GM12878 (cell line): ENCODE results near the gene COPE. TPM values are rescaled to one million over a fixed set of nuclear protein-coding genes. Genes with fewer than 3 reads are reported as not detected.
A peak's percentile ranks its signal among the peaks of the same experiment; 100 is the strongest.

Experiments used
- BHLHE40 ChIP-seq, 2 experiments: fragments of 450-650 bp in 1 of 2; IDR thresholded peaks; 2 replicates each; pipeline ENCODE4 v1.6.1; 2011 to 2017; ENCODE audit warnings: low read depth in 2 of 2, borderline replicate concordance in 1 of 2, improper control_type of control experiment in 1 of 2, low read length in 1 of 2, mild to moderate bottlenecking in 1 of 2
- CHD2 ChIP-seq: IDR thresholded peaks from 2 replicates; pipeline ENCODE4 v1.6.1; 2011; ENCODE audit warnings: low read depth, low read length, improper control_type of control experiment, borderline replicate concordance
- DPF2 ChIP-seq: fragments of 450-650 bp; IDR thresholded peaks from 2 replicates; pipeline ENCODE4 v1.6.1; 2017; ENCODE audit warnings: mild to moderate bottlenecking
- GATAD2B ChIP-seq: fragments of 450-650 bp; conservative IDR thresholded peaks from 2 replicates; pipeline ENCODE4 v1.6.1; 2017; ENCODE audit warnings: low read depth, mild to moderate bottlenecking, moderate library complexity
- POLR2A ChIP-seq: IDR thresholded peaks from 2 replicates; pipeline ENCODE4 v1.6.1; 2011; ENCODE audit warnings: low read depth, mild to moderate bottlenecking, low read length
- RAD21 ChIP-seq: IDR thresholded peaks from 2 replicates; pipeline ENCODE4 v1.6.1; 2011; ENCODE audit warnings: mild to moderate bottlenecking, low read depth, low read length, moderate library complexity; ENCODE audit not compliant: insufficient read depth
- RB1 ChIP-seq: fragments of 450-650 bp; formaldehyde crosslinking; IDR thresholded peaks from 2 replicates; pipeline ENCODE4 v1.6.1; 2017; ENCODE audit warnings: mild to moderate bottlenecking, borderline replicate concordance
- ZNF592 ChIP-seq: fragments of 450-650 bp; IDR thresholded peaks from 2 replicates; pipeline ENCODE4 v1.6.1; 2017; ENCODE audit warnings: mild to moderate bottlenecking, moderate library complexity
- ZZZ3 ChIP-seq: IDR thresholded peaks from 2 replicates; pipeline ENCODE4 v1.6.1; 2011; ENCODE audit warnings: low read depth; ENCODE audit not compliant: control insufficient read depth, insufficient read length
- polyA plus RNA-seq, 11 experiments: library from polyadenylated mRNA; depleted of rRNA in 4 of 11; unstranded in 6 of 11; stranded (reverse) in 5 of 11; fragments of >200 nt; fragmentation: Nextera tagmentation in 4 of 11; fragmentation: Illumina TruSeq in 1 of 11; extraction: Ambion mirVana in 4 of 11; extraction: Trizol in 1 of 11; gene quantifications; 1 replicate in 1 of 11; 2 replicates in 10 of 11; pipeline versions ENCODE4 v1.2.1 to v1.2.3, GENCODE V29; 2011 to 2016; ENCODE audit warnings: inconsistent platforms in 2 of 11, missing spikeins in 2 of 11, low read depth in 1 of 11
- total RNA-seq, 4 experiments: library from RNA; depleted of rRNA in 3 of 4; stranded (reverse); fragments of >200 nt in 3 of 4; fragmentation: Illumina TruSeq in 1 of 4; extraction: Trizol in 1 of 4; gene quantifications; 2 replicates each; pipeline versions ENCODE4 v1.2.1 to v1.2.3, GENCODE V29; 2013 to 2021

Gene COPE
- total and polyA plus RNA-seq, 10 of the 15 experiments (the other 5 are each of a cell fraction or from before 2014, with no cell fraction given), result 3.5 to 464 (median 222) TPM

DNA sequence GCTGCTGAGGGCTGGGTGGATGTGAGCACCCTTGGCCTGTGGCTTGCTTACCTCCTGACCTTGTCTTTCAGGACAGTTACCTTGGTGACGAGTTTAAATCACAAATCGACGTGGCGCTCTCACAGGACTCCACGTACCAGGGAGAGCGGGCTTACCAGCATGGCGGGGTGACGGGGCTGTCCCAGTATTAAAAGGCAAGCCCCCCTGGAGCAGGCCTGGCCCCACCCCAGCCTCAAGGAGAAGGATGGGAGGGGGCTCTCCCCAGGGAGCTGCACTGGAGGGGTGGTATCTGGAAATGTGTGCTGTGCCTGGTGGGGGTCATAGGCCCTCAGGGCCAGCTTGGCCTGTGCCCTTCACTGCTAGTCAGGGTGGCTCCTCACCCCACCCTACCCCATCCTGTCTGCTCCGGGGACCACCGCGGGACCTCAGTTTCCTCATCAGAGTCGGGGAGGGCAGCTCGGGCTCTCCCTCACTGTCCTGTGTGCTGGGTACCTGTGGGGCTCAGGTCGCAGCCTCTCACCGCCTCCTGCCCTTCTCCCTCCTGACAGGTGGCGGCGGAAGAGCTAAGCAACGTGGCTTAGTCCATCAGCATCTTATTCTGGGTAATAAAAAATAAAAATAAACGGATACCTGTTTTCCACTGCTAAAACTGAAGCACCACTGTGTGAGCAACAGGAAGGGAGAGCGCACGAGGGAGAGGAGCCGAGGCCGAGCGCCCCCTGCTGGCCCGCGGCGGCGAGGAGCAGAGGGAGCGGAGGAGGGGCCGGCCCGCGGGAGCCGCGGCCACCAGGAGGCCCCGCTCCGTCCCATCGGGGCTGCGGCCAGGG lies 53.0 kb downstream of the COPE start (continued):
- 0 out of 2 replicates have a peak, but pooled peaks have one; percentile 47 for TF ChIP-seq ZNF592
- TF ChIP-seq DPF2, result no peak
- TF ChIP-seq RAD21, result peak; percentile 68
- peak; percentile 39 to 40; a peak in 2 of 4 replicates for TF ChIP-seq BHLHE40 (IDR thresholded peaks at IDR 0.05; ENCODE audit: borderline replicate concordance in 1 of 2, low read depth in 2 of 2, low read length in 1 of 2)
- peak; percentile 38 for TF ChIP-seq POLR2A
- TF ChIP-seq CHD2, result no peak
- peak; percentile 50; the same call in 1 of the 2 replicates for TF ChIP-seq RB1
- TF ChIP-seq GATAD2B, result 0 out of 2 replicates have a peak, but pooled peaks have one; percentile 44
- no peak for TF ChIP-seq ZZZ3
